ENCODE data around the gene TRHDE.
"Not testable (repeated sequence)": the region's sequence is repeated elsewhere in the genome, so short reads cannot be mapped to it uniquely, and the experiment has no call there.

The TRHDE gene

DNA sequence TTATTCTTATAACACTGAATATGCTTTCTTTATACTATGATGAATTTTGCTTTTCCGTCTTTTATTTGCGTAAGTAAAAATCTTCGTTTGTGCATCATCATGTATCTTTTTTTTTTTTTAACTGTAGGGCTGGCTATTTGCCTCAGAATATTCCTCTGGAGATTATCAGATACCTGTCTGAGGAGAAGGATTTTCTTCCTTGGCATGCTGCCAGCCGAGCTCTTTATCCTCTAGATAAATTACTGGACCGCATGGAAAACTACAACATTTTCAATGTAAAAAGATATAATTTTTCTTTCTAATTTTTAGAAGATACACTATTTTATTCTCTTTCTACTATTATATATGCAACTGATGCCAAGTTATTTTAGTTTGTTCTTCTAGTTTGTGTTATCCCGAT lies 346.6 kb downstream of the TRHDE start:
- DNase-seq (ENCODE audit: low read depth in 2 of 2) = no peak

DNA sequence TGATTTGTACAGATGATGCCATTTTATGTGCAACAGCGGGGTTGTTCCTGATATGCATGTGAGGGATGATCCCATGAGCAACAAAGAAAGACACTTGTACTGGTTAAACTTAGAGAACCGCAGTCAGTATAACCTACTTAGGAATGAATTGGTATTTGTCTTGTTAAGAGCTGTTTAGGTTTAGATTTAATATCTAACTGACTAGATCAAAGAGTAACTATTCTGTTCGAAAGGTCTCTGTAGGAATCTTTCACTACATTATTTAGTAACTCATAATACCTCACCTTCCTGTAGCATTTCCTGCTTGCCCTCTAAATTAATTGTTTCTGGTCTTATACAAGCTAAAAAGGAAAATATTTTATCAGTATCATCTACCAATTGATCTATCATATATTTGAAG lies 350.4 kb downstream of the TRHDE start:
- no peak for DNase-seq (ENCODE audit: low read depth in 2 of 2)

DNA sequence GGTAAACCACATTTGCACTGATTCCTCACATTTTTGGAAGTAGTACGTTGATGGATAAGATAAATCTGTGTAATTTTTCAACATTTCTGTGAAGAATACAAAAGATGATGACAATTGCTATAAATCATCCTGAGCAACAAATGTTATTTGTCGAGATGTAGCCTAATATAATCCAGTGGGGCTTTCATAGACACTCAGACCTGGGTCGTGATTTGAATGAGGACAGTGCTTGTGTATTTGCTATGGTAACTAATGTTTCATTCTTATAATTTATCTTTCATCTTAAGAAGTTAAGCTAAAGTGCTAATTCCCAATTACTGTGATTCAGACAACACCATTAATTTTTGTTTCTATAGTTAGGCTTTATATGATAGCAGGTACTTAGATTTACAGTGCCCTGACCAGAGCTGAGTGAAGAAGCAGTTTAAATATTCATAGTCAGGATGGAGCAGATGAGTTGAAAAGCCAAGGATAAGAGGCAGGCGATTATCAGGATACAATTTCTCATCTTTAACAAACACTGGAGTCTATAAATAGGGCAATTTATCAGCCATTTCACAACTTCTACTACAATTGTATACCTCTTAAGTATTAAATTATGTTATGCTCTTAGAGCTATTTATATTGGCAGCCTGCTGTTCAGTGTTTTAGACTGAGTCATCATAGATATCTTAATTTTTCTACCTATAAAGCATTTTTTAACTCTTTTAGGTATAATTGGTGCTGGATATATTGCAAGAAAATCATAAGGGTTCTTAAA lies 359.9 kb downstream of the TRHDE start:
- DNase-seq (ENCODE audit: low read depth in 2 of 2) = no peak

DNA sequence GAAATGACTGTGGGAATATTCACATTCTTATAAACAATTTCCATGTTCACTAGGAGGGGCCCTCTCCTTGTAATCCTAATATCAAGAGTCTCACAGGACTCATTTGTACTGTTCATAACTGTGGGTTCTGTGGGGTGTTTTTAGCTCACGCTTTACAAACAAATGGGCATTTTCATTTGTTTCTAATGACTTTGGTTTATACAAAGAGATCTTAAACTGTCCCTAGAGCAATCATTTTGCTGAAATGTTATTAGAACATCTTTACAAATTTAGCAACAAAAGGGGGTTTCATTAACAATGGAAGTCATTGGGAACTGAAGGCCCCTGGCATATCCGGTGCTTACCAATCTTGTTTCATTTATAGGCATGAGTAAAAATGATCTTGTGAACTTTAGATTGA lies 370.5 kb downstream of the TRHDE start:
- no peak for DNase-seq (ENCODE audit: low read depth in 2 of 2)

DNA sequence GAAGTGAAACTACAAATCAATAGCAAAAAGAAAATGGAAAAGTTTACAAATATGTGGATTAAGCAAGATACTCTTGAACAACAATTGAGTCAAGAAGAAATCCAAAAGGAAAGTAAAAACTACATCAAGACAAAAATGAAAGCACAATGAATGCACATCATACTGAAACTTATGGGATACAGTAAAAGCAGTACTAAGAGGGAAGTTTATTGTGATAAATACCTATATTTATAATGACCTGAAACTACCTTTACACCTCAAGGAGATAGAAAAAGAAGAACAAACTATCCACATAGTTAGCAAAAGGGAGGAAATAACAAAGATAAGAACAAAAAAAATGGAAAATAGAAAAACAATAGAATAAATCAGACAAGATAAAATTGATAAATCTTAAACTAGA lies 375.0 kb downstream of the TRHDE start:
- no peak for DNase-seq (ENCODE audit: low read depth in 2 of 2)

DNA sequence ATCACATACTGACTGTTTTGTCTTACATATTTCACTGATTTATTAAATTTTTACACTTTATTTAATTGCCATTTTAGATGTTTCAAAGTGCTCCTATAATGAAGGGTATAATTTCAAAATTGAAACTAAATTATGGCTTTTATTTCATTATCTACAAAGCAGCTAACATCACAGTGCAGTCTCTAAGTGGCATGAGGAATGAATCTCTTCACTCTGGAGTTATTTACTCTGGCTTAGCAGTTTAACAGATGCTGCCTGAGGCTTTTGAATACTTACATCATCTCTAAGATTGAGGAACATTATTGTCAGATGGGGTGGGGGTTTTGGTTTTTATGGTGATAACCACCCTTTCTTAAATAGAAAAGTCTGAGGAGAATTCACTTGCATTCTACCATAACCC lies 386.4 kb downstream of the TRHDE start:
- no peak for DNase-seq (ENCODE audit: low read depth in 2 of 2)

DNA sequence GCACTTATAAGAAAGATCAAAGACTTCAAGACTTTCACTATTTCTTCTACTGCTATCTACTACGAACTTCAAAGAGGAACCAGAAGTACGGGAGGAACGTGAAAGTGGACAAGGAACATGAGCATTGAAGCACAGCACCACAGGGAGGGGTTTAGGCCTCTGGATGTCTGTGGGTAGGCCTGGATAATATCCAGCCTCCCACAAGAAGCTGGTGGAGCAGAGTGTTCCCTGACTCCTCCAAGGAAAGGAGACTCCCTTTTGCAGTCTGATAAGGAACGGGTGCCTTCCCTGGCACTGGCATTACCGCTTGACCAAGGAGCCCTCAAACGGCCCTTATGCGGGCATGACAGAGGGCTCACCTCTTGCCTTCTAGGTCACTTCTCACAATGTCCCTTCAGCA lies 388.0 kb downstream of the TRHDE start:
- DNase-seq (ENCODE audit: low read depth in 2 of 2) = not testable (repeated sequence)

DNA sequence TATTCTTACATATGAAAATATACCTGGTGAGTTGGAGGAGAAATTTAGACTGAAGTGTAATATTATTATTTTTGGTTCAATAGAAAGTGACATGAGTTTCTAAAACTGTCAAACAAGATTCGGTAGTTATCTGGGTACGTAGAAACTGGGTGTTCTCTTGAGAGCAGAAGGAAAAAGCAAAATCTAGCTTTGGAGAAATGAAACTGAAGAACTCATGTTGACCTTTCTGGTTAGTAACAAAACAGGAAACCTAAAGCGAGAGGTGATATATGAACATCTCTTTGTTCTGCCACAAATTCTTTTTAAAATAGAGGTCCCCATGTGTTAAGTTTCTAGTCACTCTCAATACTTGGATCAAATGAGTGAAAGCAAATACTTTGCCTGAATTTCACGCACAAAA lies 401.7 kb downstream of the TRHDE start:
- DNase-seq (ENCODE audit: low read depth in 2 of 2) = no peak

DNA sequence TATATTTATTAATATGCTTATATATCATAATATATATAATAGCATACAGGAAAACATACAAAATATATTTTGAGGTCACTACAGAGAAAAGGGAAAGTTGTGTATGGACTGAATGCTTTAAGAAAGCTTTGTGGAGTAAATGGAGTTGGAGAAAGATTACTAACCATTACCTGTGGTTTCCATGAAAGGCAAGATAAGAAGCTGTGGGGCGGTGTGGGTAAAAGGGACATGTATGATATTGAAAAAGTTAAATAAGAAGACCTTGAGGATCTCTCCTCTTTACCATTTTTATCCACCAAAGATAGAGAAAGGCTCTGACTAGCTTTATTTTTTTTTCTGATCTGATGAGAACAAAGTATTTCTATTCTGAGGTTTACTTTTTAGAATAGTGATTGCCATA lies 404.4 kb downstream of the TRHDE start:
- no peak for DNase-seq (ENCODE audit: low read depth in 2 of 2)

DNA sequence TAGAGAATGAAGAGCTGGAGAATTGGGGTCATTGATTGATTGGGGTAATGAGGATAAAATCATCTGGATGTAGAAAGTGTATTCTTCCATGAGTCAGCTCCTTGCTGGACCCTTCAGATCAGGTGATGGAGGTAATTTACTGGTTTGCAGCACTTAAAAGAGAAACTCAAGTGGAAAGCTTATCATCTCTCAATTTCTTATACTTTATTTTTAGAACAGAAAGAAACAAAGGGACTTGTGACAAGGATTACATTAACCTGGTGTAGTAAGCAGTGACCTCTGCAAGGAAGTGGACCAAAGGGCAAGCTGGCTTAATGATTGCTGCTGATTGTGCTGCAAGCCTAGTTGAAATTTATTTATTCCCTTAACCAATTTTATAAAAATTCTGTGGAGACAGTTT lies 405.0 kb downstream of the TRHDE start:
- no peak for DNase-seq (ENCODE audit: low read depth in 2 of 2)

DNA sequence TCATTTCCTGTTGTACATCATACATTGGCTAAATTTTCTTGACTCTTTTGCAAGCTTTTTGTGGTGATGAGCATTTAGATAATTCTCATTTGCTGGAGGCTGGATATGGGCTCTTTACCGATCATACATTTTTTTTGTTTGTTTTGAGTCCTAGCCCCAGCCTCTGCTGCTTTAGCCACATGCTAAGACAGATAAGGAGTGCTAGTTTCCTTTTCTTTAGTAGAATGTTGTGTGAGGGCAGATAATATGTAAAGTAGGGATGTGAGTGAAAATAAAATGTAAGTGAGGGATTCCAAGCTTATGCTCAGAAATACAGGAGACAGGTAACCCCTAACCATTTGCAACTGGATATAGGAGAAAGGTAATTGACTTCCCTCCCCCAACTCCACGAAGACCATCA lies 405.7 kb downstream of the TRHDE start:
- DNase-seq (ENCODE audit: low read depth in 2 of 2) = no peak

DNA sequence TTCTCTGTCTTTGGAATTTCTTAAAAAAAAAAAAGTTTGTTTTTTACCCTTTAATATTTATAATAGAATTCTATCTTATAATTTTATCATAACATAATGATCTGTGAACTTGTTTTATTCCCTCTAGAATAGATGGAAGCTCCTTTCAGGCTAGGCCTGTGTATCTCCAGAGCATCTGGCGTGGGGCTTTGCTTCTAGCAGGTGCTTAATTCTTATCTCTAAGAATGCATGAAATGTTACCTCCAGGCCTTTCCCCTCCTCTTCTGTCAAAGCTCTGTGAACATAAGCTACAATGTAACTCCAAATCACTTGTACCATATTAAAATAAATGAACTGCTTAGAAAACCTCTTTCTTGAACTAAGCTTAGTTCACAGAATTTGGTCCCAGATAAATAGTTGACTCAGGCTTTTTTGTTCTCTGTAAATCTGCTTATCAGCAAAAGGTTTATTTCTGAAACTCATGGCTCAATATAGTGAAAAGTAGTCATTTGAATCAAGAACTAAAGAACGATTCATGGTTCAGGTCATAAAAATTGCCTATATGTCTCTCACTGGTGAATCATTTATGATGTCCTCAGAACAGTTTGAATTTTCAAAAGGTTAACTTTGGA lies 407.1 kb downstream of the TRHDE start:
- DNase-seq (ENCODE audit: low read depth in 2 of 2) = no peak

DNA sequence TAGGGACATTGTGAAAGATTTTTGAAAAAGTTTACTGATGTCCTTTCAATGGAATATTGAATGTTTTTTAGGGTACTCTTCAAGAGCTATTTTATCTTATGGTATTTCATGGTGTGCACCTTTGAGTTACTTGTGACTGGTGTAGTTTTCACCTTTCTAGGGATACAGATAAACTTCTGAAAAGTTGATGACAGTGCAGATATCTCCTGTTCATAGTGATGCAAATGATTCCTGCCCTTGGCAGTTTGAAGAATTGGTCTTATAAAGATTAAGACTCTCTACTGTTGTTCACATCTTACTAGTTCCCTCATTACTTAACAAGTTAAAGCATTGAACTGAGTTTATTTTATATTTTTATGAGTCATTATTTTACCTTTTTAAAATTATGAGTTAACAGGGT lies 408.9 kb downstream of the TRHDE start:
- DNase-seq (ENCODE audit: low read depth in 2 of 2) = no peak

DNA sequence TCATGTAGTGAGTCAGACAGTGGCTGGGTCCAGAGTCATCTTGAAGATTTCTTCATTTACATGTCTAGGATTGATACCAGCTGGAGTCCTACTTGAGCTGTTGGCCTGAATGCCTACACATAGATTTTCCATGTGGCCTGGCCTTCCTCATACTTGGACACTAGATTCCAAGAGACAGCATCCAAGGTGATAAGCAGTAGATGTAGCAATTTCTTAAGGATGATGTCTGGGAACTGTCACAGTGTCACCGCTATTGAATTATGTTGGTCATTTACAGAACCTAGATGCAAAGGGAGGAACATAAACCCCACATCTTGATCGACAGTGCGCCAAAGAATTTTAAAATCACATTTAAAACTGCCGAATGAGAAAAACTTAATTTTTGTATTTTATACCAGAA lies 412.3 kb downstream of the TRHDE start:
- no peak for DNase-seq (ENCODE audit: low read depth in 2 of 2)

DNA sequence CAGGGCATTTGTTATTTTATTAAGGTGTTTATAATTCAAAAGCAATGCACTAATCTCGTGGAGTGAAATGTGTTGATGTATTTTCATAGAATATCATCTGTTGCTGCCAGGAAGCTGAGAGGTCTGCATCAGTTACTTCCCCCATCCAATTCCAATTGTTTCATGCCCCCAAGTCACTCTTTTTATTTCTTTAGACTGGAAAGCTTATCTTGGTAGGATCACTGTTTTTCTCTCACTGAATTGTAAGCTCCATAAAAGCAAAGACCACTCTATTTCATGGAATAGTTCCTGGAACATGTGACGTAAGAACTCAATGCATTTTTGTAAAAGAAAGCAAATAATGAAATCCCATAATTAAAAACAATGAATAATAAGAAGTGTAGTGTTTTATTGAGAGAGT lies 420.2 kb downstream of the TRHDE start:
- DNase-seq (ENCODE audit: low read depth in 2 of 2) = no peak

DNA sequence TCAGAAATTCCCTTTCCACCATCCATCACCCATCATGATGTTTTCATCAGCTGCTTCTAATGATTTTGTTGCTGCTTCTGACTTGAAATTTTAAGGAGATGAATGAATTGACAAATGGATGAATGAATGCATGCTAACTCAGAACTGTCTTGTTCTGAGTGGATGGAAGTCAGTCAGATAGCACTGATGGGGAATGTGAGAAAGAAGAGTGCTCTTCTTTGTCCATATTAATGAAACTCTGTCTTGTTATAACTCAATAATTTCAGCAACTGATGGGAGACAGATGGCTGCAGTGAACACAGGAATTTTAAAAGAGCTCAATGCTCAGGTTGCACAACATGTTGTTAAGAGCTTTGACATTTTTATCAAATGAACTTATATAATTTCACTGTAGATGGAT lies 422.0 kb downstream of the TRHDE start:
- no peak for DNase-seq (ENCODE audit: low read depth in 2 of 2)

DNA sequence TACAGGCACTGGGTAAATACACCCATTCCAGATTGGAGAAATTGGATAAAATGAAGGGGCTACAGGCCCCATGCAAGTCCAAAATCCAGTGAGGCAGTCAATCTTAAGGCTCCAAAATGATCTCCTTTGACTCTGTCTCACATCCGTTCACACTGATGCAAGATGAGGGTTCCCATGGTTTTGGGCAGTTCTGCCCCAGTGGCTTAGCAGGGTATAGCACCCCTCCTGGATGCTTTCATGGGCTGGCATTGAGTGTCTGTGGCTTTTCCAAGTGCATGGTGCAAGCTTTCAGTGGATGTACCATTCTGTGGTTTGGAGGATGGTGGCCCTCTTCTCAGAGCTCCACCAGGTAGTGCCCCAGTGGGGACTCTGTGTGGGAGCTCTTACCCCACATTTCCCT lies 427.2 kb downstream of the TRHDE start:
- no peak for DNase-seq (ENCODE audit: low read depth in 2 of 2)

DNA sequence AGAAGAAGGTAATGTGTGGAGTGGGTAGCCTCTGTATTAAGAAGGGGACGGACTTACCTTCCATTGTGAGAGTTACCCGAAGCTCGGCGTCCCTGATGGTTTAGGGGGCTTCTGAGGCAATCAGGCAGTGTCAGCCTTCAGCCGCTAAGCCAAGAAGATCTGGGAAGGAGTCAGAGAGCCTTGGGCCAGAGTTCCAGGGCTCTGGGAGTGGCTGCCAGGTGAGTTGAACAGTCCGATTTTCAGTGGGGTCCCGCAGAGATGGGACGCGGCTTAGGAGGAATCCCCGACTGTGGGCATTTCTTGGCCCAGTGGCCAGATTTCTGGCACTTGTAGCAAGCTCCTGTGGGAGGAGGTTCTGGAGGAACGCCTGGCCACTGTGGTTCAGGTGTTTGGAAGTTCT lies 439.9 kb downstream of the TRHDE start:
- DNase-seq (ENCODE audit: low read depth in 2 of 2) = not testable (repeated sequence)

DNA sequence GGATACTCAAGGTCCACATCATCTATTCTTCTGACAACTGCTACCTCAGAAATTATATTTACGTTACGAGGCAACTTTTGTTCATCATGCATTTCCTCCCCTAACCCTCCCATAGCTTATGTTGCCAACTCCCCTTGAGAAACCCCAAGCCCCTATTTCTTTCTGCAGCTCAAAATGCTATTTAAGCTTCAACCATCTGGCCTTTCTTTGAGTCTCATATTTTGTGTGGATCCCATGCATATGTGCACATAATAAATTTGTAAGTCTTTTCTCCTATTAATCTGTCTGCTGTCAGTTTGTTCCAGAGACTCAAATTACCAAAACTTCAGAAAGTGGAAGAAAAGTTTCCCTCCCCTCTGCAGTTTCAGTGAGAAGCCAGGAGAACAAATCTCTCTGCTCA lies 444.1 kb downstream of the TRHDE start:
- DNase-seq (ENCODE audit: low read depth in 2 of 2) = no peak

DNA sequence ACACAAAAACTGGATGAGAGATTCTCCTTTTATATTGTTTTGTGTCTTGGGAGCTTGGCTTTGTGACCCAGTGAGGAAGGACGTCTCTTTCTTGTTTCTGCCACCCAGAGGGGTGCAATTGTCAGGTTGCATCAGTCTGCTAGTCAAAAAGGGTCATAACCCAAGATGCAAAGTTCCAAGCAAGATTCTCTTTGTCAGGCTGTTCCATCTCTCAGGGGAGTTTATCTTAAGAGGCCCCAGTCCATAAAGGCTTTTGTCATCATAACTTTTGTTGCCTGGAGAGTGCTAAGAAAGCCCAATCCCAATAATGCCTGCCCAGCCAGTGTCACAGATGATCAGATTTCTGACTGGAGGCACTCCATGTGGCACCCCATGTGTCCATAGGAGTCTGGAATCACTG lies 444.9 kb downstream of the TRHDE start:
- DNase-seq (ENCODE audit: low read depth in 2 of 2) = no peak
